ENCODE results near the gene GRIK1.

Gene GRIK1

DNA sequence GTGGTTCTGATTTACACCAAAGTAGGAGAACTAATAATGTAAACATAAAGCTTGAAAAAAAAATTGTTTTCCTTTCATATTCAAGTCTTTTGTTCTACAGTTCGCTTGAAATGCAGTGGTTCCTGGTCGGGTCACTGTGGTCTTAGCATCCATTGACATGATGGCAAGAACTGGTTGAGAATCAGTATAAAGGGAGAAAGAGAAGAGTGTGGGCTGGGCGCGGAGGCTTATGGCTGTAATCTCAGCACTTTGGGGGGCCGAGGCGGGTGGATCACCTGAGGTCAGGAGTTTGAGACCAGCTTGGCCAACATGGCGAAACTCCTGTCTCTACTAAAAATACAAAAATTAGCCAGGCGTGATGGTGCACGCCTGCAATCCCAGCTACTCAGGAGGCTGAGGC, 390.2 kb downstream of the GRIK1 start:
- ChIA-PET CTCF (no interaction called here), POLR2A (ENCODE audit: low non-redundant PET) (no interaction called here)
- H3K27ac ChIP-seq: no peak overlapping the region
- TF ChIP-seq, protein P1, sequence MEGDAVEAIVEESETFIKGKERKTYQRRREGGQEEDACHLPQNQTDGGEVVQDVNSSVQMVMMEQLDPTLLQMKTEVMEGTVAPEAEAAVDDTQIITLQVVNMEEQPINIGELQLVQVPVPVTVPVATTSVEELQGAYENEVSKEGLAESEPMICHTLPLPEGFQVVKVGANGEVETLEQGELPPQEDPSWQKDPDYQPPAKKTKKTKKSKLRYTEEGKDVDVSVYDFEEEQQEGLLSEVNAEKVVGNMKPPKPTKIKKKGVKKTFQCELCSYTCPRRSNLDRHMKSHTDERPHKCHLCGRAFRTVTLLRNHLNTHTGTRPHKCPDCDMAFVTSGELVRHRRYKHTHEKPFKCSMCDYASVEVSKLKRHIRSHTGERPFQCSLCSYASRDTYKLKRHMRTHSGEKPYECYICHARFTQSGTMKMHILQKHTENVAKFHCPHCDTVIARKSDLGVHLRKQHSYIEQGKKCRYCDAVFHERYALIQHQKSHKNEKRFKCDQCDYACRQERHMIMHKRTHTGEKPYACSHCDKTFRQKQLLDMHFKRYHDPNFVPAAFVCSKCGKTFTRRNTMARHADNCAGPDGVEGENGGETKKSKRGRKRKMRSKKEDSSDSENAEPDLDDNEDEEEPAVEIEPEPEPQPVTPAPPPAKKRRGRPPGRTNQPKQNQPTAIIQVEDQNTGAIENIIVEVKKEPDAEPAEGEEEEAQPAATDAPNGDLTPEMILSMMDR (conservative IDR thresholded peaks at IDR 0.05; ENCODE audit: low read depth): no peak
- no peak for DNase-seq (ENCODE audit: low spot score)

DNA sequence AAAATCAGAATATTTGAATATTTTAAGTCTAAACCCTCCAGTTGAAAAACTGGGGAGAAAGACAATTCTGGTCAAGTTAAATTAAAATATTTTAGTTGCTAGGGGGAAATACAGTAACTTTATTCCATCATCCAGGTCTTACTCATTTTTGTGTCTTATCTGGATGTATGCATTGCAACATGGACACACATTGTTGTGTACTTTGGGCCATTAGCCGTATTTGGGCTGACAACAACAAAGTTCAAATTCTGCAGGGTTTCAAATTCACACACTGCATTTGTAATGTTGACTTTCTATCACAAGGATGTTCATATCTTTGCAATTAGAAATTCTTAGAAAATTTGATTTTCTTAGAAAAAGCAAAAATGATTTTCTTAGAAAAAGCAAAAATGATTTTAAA, 391.8 kb downstream of the GRIK1 start:
- ChIA-PET POLR2A (ENCODE audit: low non-redundant PET) (no interaction called here), CTCF (no interaction called here)
- no peak overlapping the region for H3K27ac ChIP-seq
- no peak for DNase-seq (ENCODE audit: low spot score)
- TF ChIP-seq, protein P1 (conservative IDR thresholded peaks at IDR 0.05; ENCODE audit: low read depth): no peak

DNA sequence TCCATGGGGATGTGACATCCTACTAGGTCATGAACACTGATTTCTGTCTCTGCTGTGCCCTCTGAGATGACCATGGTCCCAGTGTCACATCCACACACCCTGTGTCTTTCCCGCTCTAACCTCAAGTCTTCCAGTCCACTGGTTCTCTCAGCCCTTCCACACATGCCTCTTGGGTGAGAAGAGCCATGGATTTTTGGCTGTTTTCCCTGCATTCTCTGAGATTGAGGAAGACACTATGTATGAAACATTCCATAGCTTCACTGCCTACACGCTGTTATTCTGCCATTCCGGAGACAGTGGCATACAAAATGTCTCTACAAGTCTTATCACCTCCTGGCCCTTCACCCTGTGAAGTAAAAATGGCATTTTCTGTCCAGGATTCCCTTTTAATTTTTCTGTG, 393.7 kb downstream of the GRIK1 start:
- no peak for DNase-seq (ENCODE audit: low spot score)
- TF ChIP-seq, protein P1 (conservative IDR thresholded peaks at IDR 0.05; ENCODE audit: low read depth): no peak
- ChIA-PET CTCF (no interaction called here), POLR2A (ENCODE audit: low non-redundant PET) (no interaction called here)
- no peak overlapping the region for H3K27ac ChIP-seq

DNA sequence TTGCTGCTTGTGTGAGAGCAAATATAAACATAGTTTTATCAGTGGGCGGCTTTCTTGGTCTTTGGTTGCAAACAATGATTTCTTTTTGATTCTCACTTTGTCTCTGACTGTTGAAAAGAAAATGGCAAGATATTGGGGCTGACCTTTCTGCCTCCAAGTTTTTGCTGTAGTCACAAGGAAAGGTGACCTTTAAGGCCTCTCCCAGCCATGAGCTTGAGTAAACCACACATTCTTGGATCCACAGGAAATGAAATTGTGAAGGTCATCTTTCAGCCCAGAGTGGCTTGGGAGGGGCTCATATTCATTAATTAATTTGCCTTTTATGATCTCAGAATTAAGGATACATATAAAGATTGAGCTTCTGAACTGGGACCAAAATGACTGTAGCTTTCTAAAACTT, 399.5 kb downstream of the GRIK1 start:
- POLR2A ChIA-PET (ENCODE audit: low non-redundant PET): no interaction called here
- H3K27ac ChIP-seq: no peak overlapping the region
- TF ChIP-seq, protein P1 (conservative IDR thresholded peaks at IDR 0.05; ENCODE audit: low read depth): no peak
- CTCF ChIA-PET: no interaction called here
- no peak for DNase-seq (ENCODE audit: low spot score)

DNA sequence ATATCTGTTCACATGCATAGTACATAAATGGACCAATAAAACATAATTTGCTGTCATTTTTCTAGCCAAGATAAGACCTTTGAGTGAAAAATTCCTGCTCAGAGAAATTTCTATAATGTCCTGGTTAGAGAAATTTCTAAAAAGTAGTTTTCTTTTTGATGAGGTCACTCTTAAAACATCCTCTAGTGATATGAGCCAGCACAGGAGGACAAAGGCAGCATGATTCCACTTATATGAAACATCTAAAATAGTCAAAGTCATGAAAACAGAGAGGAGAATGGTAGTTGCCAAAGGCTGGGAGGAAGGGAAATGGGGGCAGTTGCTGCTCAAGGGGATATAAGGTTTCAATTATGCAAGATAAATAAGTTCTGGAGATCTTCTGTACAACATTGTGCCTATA, 401.7 kb downstream of the GRIK1 start:
- TF ChIP-seq, protein P1 (conservative IDR thresholded peaks at IDR 0.05; ENCODE audit: low read depth): no peak
- no peak overlapping the region for H3K27ac ChIP-seq
- no peak for DNase-seq (ENCODE audit: low spot score)
- ChIA-PET POLR2A (ENCODE audit: low non-redundant PET) (no interaction called here), CTCF (no interaction called here)

DNA sequence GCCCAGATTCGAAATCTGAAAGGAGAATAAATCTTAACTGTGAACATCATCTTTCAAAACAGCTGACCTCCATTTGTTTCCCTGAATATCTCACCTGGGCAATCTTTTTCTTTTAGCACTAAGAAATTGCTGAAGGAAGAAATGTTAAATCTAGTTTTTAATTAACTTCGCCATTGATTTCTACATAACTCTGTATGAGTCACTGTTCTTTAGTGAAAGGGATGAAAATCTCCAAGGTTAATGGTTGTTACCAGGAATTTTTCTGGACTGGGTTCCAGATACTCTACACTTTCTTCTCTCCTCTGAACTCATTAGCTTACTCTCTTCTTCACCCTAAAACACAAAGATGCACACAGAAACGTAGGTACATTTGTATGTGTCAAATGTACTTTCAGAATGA, 405.3 kb downstream of the GRIK1 start:
- POLR2A ChIA-PET (ENCODE audit: low non-redundant PET): no interaction called here
- TF ChIP-seq, protein P1 (conservative IDR thresholded peaks at IDR 0.05; ENCODE audit: low read depth): no peak
- CTCF ChIA-PET: no interaction called here
- H3K27ac ChIP-seq: no peak overlapping the region
- no peak for DNase-seq (ENCODE audit: low spot score)

DNA sequence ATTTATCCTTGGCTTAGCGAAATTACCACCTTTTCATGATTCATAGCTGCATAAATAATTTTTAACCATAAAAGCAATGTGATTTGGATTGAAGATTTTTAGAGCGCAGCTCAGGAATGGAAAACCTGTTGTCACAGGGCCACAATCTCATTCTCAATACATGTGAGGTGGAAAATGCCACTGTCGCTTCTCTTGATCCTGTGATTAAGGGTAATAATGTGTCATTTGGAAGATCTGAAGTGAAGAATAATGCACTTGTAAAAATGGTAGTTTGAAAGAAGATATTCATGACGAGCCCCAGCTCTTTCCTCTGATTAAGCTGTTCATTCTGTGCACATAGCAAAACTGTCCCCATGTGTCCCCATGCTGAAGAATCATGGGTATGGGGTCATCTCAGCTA, 410.7 kb downstream of the GRIK1 start:
- ChIA-PET CTCF (no interaction called here), POLR2A (ENCODE audit: low non-redundant PET) (no interaction called here)
- DNase-seq (ENCODE audit: low spot score): no peak

More for the DNA sequence above, 410.7 kb downstream of the GRIK1 start:
- TF ChIP-seq, protein P1 (conservative IDR thresholded peaks at IDR 0.05; ENCODE audit: low read depth): no peak
- H3K27ac ChIP-seq: no peak overlapping the region

Data from RWPE1 (cell line).